Liver (tissue), 9 donors: ENCODE results near the gene PDHA2. TPM values are rescaled to one million over a fixed set of nuclear protein-coding genes. Genes with fewer than 3 reads are reported as not detected.

Source experiments
- DNase-seq: peaks from one replicate; pipeline ENCODE4 v3.0.0-alpha.2; 2017; ENCODE audit warnings: low spot score
- H3K27ac ChIP-seq, 2 donors: one replicate each; pipeline ENCODE4 v1.7.0; 2013; ENCODE audit warnings: inconsistent platforms in 2 of 2, low read length in 2 of 2, control low read depth in 1 of 2, low read depth in 1 of 2, mild to moderate bottlenecking in 1 of 2
- H3K27me3 ChIP-seq, 4 donors: one replicate each; pipeline versions ENCODE4 v1.6.1 to v1.7.0; 2013; ENCODE audit warnings: low read length in 3 of 4, inconsistent platforms in 1 of 4, mild to moderate bottlenecking in 1 of 4, moderate library complexity in 1 of 4; ENCODE audit not compliant: control insufficient read depth in 4 of 4, insufficient read depth in 4 of 4
- H3K36me3 ChIP-seq, 4 donors: one replicate each; pipeline versions ENCODE4 v1.6.1 to v1.7.0; 2013; ENCODE audit warnings: low read length in 3 of 4, mild to moderate bottlenecking in 3 of 4, low read depth in 1 of 4, moderate library complexity in 1 of 4; ENCODE audit not compliant: control insufficient read depth in 4 of 4, insufficient read depth in 3 of 4
- H3K4me1 ChIP-seq, 4 donors: one replicate each; pipeline versions ENCODE4 v1.6.1 to v1.7.0; 2013; ENCODE audit warnings: low read length in 3 of 4, mild to moderate bottlenecking in 3 of 4, moderate library complexity in 1 of 4; ENCODE audit not compliant: control insufficient read depth in 4 of 4, insufficient read depth in 4 of 4
- H3K4me3 ChIP-seq, 3 donors: one replicate each; pipeline versions ENCODE4 v1.6.1 to v1.7.0; 2013; ENCODE audit warnings: low read length in 3 of 3, control low read depth in 1 of 3, low read depth in 1 of 3, mild to moderate bottlenecking in 1 of 3
- H3K9ac ChIP-seq, 2 donors: one replicate each; pipeline ENCODE4 v1.7.0; 2013; ENCODE audit warnings: low read length in 2 of 2, mild to moderate bottlenecking in 2 of 2, moderate library complexity in 2 of 2, control low read depth in 1 of 2, low read depth in 1 of 2
- H3K9me3 ChIP-seq, 4 donors: one replicate each; pipeline versions ENCODE4 v1.6.1 to v1.7.0; 2013; ENCODE audit warnings: low read length in 3 of 4; ENCODE audit not compliant: control insufficient read depth in 4 of 4
- CTCF ChIP-seq: fragments of 150-350 bp; IDR thresholded peaks from 2 replicates; pipeline ENCODE4 v1.5.1; 2017; ENCODE audit warnings: improper control_type of control experiment, low read depth, low read length; ENCODE audit not compliant: missing input control
- EGR1 ChIP-seq, 2 donors: IDR thresholded peaks; 2 replicates each; pipeline ENCODE4 v1.6.1; 2016 to 2018; ENCODE audit warnings: antibody characterized with exemption in 2 of 2, low read depth in 2 of 2
- FOXA1 ChIP-seq: IDR thresholded peaks from 2 replicates; pipeline ENCODE4 v1.6.1; 2016; ENCODE audit warnings: antibody characterized with exemption
- FOXA2 ChIP-seq: IDR thresholded peaks from 2 replicates; pipeline ENCODE4 v1.6.1; 2016; ENCODE audit warnings: antibody characterized with exemption
- GABPA ChIP-seq, 2 donors: IDR thresholded peaks in 1 of 2; conservative IDR thresholded peaks in 1 of 2; 2 replicates each; pipeline ENCODE4 v1.6.1; 2016; ENCODE audit warnings: antibody characterized with exemption in 2 of 2, mild to moderate bottlenecking in 1 of 2, moderate library complexity in 1 of 2
- HNF4A ChIP-seq, 2 donors: conservative IDR thresholded peaks; 2 replicates each; pipeline ENCODE4 v1.6.1; 2016; ENCODE audit warnings: antibody characterized with exemption in 2 of 2, mild to moderate bottlenecking in 2 of 2
- HNF4G ChIP-seq: IDR thresholded peaks from 2 replicates; pipeline ENCODE4 v1.6.1; 2016; ENCODE audit warnings: antibody characterized with exemption
- JUND ChIP-seq, 2 donors: IDR thresholded peaks; 2 replicates each; pipeline ENCODE4 v1.6.1; 2016; ENCODE audit warnings: antibody characterized with exemption in 2 of 2
- MAX ChIP-seq: IDR thresholded peaks from 2 replicates; pipeline ENCODE4 v1.6.1; 2016; ENCODE audit warnings: antibody characterized with exemption
- NR2F2 ChIP-seq: IDR thresholded peaks from 2 replicates; pipeline ENCODE4 v1.6.1; 2016; ENCODE audit warnings: antibody characterized with exemption
- REST ChIP-seq: IDR thresholded peaks from 2 replicates; pipeline ENCODE4 v1.6.1; 2016; ENCODE audit warnings: antibody characterized with exemption, mild to moderate bottlenecking
- RXRA ChIP-seq, 2 donors: IDR thresholded peaks; 2 replicates each; pipeline ENCODE4 v1.6.1; 2017 to 2018; ENCODE audit warnings: antibody characterized with exemption in 2 of 2, mild to moderate bottlenecking in 1 of 2
- TAF1 ChIP-seq: conservative IDR thresholded peaks from 2 replicates; pipeline ENCODE4 v1.6.1; 2016; ENCODE audit warnings: antibody characterized with exemption, mild to moderate bottlenecking
- YY1 ChIP-seq: IDR thresholded peaks from 2 replicates; pipeline ENCODE4 v1.6.1; 2016; ENCODE audit warnings: antibody characterized with exemption, mild to moderate bottlenecking
- ZBTB33 ChIP-seq: IDR thresholded peaks from 2 replicates; pipeline ENCODE4 v1.6.1; 2016; ENCODE audit warnings: antibody characterized with exemption
- WGBS: extraction: QIAGEN DNeasy Blood & Tissue Kit; methylation state at CpG from one replicate; pipeline ENCODE4 v1.1.7; 2013; 5-methylcytosine and 5-hydroxymethylcytosine counted together
- polyA plus RNA-seq, 2 donors: library from polyadenylated mRNA; stranded (reverse) in 1 of 2; unstranded in 1 of 2; fragments of 200-250 nt in 1 of 2; fragments of >200 nt in 1 of 2; fragmentation: Nextera tagmentation in 1 of 2; extraction: Ambion mirVana in 1 of 2; gene quantifications; one replicate each; pipeline versions ENCODE4 v1.2.1 to v1.2.3, GENCODE V29; 2013 to 2015
- total RNA-seq, 2 donors: library from RNA; depleted of rRNA; stranded (reverse); fragments of >200 nt; gene quantifications; one replicate each; pipeline ENCODE4 v1.2.3, GENCODE V29; 2014
- donor health status: healthy.
- donor health status: healthy.
- donor health status: healthy.
- donor health status: healthy.
- donor health status: healthy.

The PDHA2 gene
- total and polyA plus RNA-seq, 4 donors = not detected

GRCh38 chr4:95847908-95848460, 8.1 kb downstream of the PDHA2 start:
- Histone ChIP-seq H3K9ac (no peak overlapping the region), H3K27me3 (no peaks in the 10 kb centered on the region), H3K36me3 (no peaks in the 10 kb centered on the region), H3K4me1 (no peaks in the 10 kb centered on the region), H3K27ac (no peak overlapping the region), H3K9me3 (no peaks in the 10 kb centered on the region), H3K4me3 (no peak overlapping the region)
- TF ChIP-seq EGR1 (IDR thresholded peaks at IDR 0.05; ENCODE audit: low read depth in 2 of 2) (no peak), NR2F2 (no peak), CTCF (no peak), HNF4A (conservative IDR thresholded peaks at IDR 0.05) (no peak), REST (no peak), HNF4G (no peak), FOXA1 (no peak), JUND (IDR thresholded peaks at IDR 0.05) (no peak), RXRA (IDR thresholded peaks at IDR 0.05) (no peak), FOXA2 (no peak), TAF1 (no peak), YY1 (no peak)
- DNase-seq = no peak
- WGBS = 64% methylated on average over 3 of the region's 3 CpGs

GRCh38 chr4:95850161-95850560, 10.3 kb downstream of the PDHA2 start:
- DNase-seq = no peak
- H3K27me3 ChIP-seq = no peaks in the 10 kb centered on the region
- no peaks in the 10 kb centered on the region for H3K9me3 ChIP-seq
- TF ChIP-seq FOXA1 (no peak), HNF4A (conservative IDR thresholded peaks at IDR 0.05) (no peak)
- no peaks in the 10 kb centered on the region for H3K36me3 ChIP-seq
- no peak overlapping the region for H3K9ac ChIP-seq
- H3K4me3 ChIP-seq = no peak overlapping the region
- H3K4me1 ChIP-seq = no peaks in the 10 kb centered on the region
- H3K27ac ChIP-seq = no peak overlapping the region

GRCh38 chr4:95857761-95858160, 17.9 kb downstream of the PDHA2 start:
- DNase-seq = no peak
- no peak overlapping the region for H3K4me3 ChIP-seq
- no peaks in the 10 kb centered on the region for H3K27me3 ChIP-seq
- H3K9me3 ChIP-seq = peaks cover 0 to 3% (median 0%) of the 10 kb centered on the region in 4 donors
- no peaks in the 10 kb centered on the region for H3K4me1 ChIP-seq
- WGBS = 57% methylated on average over 1 of the region's 1 CpG
- no peak overlapping the region for H3K9ac ChIP-seq
- H3K27ac ChIP-seq = no peak overlapping the region
- H3K36me3 ChIP-seq = no peaks in the 10 kb centered on the region
- TF ChIP-seq GABPA (IDR thresholded peaks at IDR 0.05 in 1 of 2, conservative IDR thresholded peaks at IDR 0.05 in 1 of 2) = no peak
- TF ChIP-seq HNF4G = no peak
- TF ChIP-seq TAF1 = no peak
- no peak for TF ChIP-seq YY1
- no peak for TF ChIP-seq ZBTB33
- TF ChIP-seq HNF4A (conservative IDR thresholded peaks at IDR 0.05) = no peak
- TF ChIP-seq FOXA2 = no peak
- TF ChIP-seq FOXA1 = no peak
- no peak for TF ChIP-seq MAX
- no peak for TF ChIP-seq NR2F2
- TF ChIP-seq RXRA (IDR thresholded peaks at IDR 0.05) = no peak
- no peak for TF ChIP-seq CTCF
- no peak for TF ChIP-seq JUND (IDR thresholded peaks at IDR 0.05)
- no peak for TF ChIP-seq EGR1 (IDR thresholded peaks at IDR 0.05; ENCODE audit: low read depth in 2 of 2)
